ENCODE results near the gene SLBP. TPM values are rescaled to one million over a fixed set of nuclear protein-coding genes. Genes with fewer than 3 reads are reported as not detected.

SLBP gene
- total RNA-seq, 6 experiments from 2014 or later: 44.7 to 61.9 (median 58.4) TPM

GRCh38 chr4:1758306-1759121 is 46.4 kb upstream of the SLBP start:
- TF ChIP-seq, protein P1, sequence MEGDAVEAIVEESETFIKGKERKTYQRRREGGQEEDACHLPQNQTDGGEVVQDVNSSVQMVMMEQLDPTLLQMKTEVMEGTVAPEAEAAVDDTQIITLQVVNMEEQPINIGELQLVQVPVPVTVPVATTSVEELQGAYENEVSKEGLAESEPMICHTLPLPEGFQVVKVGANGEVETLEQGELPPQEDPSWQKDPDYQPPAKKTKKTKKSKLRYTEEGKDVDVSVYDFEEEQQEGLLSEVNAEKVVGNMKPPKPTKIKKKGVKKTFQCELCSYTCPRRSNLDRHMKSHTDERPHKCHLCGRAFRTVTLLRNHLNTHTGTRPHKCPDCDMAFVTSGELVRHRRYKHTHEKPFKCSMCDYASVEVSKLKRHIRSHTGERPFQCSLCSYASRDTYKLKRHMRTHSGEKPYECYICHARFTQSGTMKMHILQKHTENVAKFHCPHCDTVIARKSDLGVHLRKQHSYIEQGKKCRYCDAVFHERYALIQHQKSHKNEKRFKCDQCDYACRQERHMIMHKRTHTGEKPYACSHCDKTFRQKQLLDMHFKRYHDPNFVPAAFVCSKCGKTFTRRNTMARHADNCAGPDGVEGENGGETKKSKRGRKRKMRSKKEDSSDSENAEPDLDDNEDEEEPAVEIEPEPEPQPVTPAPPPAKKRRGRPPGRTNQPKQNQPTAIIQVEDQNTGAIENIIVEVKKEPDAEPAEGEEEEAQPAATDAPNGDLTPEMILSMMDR (IDR thresholded peaks at IDR 0.05): no peak
- Mint-ChIP-seq H3K4me3 (no peak overlapping the region), H3K4me1 (ENCODE audit: low read depth) (no peaks in the 10 kb centered on the region)

GRCh38 chr4:1757836-1758235 is 45.7 kb upstream of the SLBP start:
- Mint-ChIP-seq H3K27me3 (ENCODE audit: insufficient read depth) (peaks cover 5% of the 10 kb centered on the region; the same call in 1 of the 2 replicates), H3K36me3 (ENCODE audit: low read depth) (no peaks in the 10 kb centered on the region), H3K27ac (no peak overlapping the region), H3K4me1 (ENCODE audit: low read depth) (no peaks in the 10 kb centered on the region), H3K4me3 (no peak overlapping the region), H3K9me3 (no peaks in the 10 kb centered on the region)
- TF ChIP-seq, protein P1 (IDR thresholded peaks at IDR 0.05): no peak
- DNase-seq: no peak

More at GRCh38 chr4:1758306-1759121, 46.4 kb upstream of the SLBP start:
- Mint-ChIP-seq H3K36me3 (ENCODE audit: low read depth) (no peaks in the 10 kb centered on the region), H3K27me3 (ENCODE audit: insufficient read depth) (peaks cover 5% of the 10 kb centered on the region; the same call in 1 of the 2 replicates), H3K27ac (no peak overlapping the region), H3K9me3 (no peaks in the 10 kb centered on the region)
- DNase-seq: no peak

- Mint-ChIP-seq H3K36me3 (ENCODE audit: low read depth) (no peaks in the 10 kb centered on the region), H3K9me3 (no peaks in the 10 kb centered on the region)
- TF ChIP-seq, protein P1 (IDR thresholded peaks at IDR 0.05): no peak
Measured at GRCh38 chr4:1756893-1757779, 45.0 kb upstream of the SLBP start.

GRCh38 chr4:1756079-1756478 is 44.0 kb upstream of the SLBP start:
- no peaks in the 10 kb centered on the region for H3K9me3 Mint-ChIP-seq
- TF ChIP-seq, protein P1 (IDR thresholded peaks at IDR 0.05): no peak
- DNase-seq: no peak
- H3K4me1 Mint-ChIP-seq (ENCODE audit: low read depth): no peaks in the 10 kb centered on the region
- no peak overlapping the region for H3K27ac Mint-ChIP-seq
- no peak overlapping the region for H3K4me3 Mint-ChIP-seq
- peaks cover 1% of the 10 kb centered on the region; the same call in 1 of the 2 replicates for H3K27me3 Mint-ChIP-seq (ENCODE audit: insufficient read depth)
- no peaks in the 10 kb centered on the region for H3K36me3 Mint-ChIP-seq (ENCODE audit: low read depth)

More at GRCh38 chr4:1756893-1757779, 45.0 kb upstream of the SLBP start:
- Mint-ChIP-seq H3K27ac (no peak overlapping the region), H3K4me3 (no peak overlapping the region), H3K27me3 (ENCODE audit: insufficient read depth) (peaks cover 1% of the 10 kb centered on the region; the same call in 1 of the 2 replicates), H3K4me1 (ENCODE audit: low read depth) (no peaks in the 10 kb centered on the region)
- DNase-seq: no peak

GRCh38 chr4:1755297-1755696 is 43.2 kb upstream of the SLBP start:
- Mint-ChIP-seq H3K9me3 (no peaks in the 10 kb centered on the region), H3K27ac (no peak overlapping the region), H3K4me1 (ENCODE audit: low read depth) (no peaks in the 10 kb centered on the region), H3K36me3 (ENCODE audit: low read depth) (no peaks in the 10 kb centered on the region), H3K4me3 (no peak overlapping the region), H3K27me3 (ENCODE audit: insufficient read depth) (peaks cover 1% of the 10 kb centered on the region; the same call in 1 of the 2 replicates)
- no peak for DNase-seq
- TF ChIP-seq, protein P1 (IDR thresholded peaks at IDR 0.05): no peak

Measured in HFFc6 (cell line).